Fibroblast of gingiva (primary cell): ENCODE results near the gene GGPS1.
"Not testable (repeated sequence)": the region's sequence is repeated elsewhere in the genome, so short reads cannot be mapped to it uniquely, and the experiment has no call there.

Experiments
- DNase-seq: peaks from one replicate; pipeline ENCODE4 v3.0.0-alpha.2; 2011; ENCODE audit warnings: low read depth

GGPS1 gene

GRCh38 chr1:235304549-235305451, 23.6 kb upstream of the GGPS1 start:
- no peak for DNase-seq

GRCh38 chr1:235307158-235308124, 20.9 kb upstream of the GGPS1 start:
- peak; percentile 63 for DNase-seq

- DNase-seq, result not testable (repeated sequence)
Observed at GRCh38 chr1:235309206-235309605, 19.2 kb upstream of the GGPS1 start.

- no peak for DNase-seq
Observed at GRCh38 chr1:235313262-235313661, 15.1 kb upstream of the GGPS1 start.

- DNase-seq, result peak; percentile 54
Observed at GRCh38 chr1:235313931-235314678, 14.3 kb upstream of the GGPS1 start.

GRCh38 chr1:235315173-235315572, 13.2 kb upstream of the GGPS1 start:
- DNase-seq, result no peak

- DNase-seq, result no peak
Observed at GRCh38 chr1:235315735-235316134, 12.6 kb upstream of the GGPS1 start.

- DNase-seq, result peak; percentile 23
Observed at GRCh38 chr1:235317168-235317567, 11.2 kb upstream of the GGPS1 start.

GRCh38 chr1:235319255-235319654, 9.1 kb upstream of the GGPS1 start:
- DNase-seq, result peak; percentile 12

GRCh38 chr1:235320521-235321179, 7.7 kb upstream of the GGPS1 start:
- no peak for DNase-seq

- DNase-seq, result no peak
Observed at GRCh38 chr1:235324296-235324695, 4.1 kb upstream of the GGPS1 start.

GRCh38 chr1:235325139-235325538, 3.2 kb upstream of the GGPS1 start:
- DNase-seq, result no peak

- DNase-seq, result no peak
Observed at GRCh38 chr1:235325854-235326253, 2.5 kb upstream of the GGPS1 start.

- no peak for DNase-seq
Observed at GRCh38 chr1:235326719-235327558, 1.4 kb upstream of the GGPS1 start.

- no peak for DNase-seq
Observed at GRCh38 chr1:235327559-235328270, 655 bp upstream of the GGPS1 start, which contains the start of gene ARID4B. TSS of gene ARID4B (minus strand) at chr1:235328179. CDS start at chr1:235326919, 1,260 bp downstream.

- DNase-seq, result peak; percentile 24
Observed at GRCh38 chr1:235329139-235329902, 951 bp downstream of the GGPS1 start.

GRCh38 chr1:235330918-235331285, 2.5 kb downstream of the GGPS1 start:
- no peak for DNase-seq

GRCh38 chr1:235331401-235331800, 3.0 kb downstream of the GGPS1 start:
- DNase-seq, result peak; percentile 13

- DNase-seq, result no peak
Observed at GRCh38 chr1:235336903-235337302, 8.5 kb downstream of the GGPS1 start.
